Measurements from ENCODE around the gene SORCS2. TPM values are rescaled to one million over a fixed set of nuclear protein-coding genes. Genes with fewer than 3 reads are reported as not detected.

Gene SORCS2
- polyA plus RNA-seq, 1 of the 3 experiments (the other 2 are of a cell fraction): 1.6 TPM

DNA sequence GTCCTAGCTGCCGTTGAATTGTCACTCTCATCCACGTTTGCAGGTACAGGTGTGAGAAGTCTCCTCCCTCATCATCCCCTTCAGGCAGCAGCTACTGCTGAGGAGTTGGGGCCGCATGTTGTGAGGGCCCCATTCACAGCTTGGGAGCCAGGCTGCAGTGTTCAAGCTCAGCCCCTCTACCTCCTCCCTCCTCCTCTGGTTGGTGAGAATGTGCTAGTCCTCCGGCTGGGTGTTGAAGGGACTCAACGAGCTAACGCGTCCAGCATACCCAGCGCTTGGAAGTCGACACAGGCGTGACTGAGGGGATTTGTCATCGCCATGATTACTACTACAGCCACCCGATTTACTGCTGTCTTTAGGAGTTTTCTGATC, 324.4 kb downstream of the SORCS2 start:
- no peak for DNase-seq
- H3K4me2 ChIP-seq: no peak overlapping the region
- H3K9me3 ChIP-seq: no peaks in the 10 kb centered on the region
- WGBS (ENCODE audit: low lambda C conversion rate): 86% methylated on average over 12 of the region's 12 CpGs
- H3K27ac ChIP-seq (ENCODE audit: low read depth in 2 of 2, low read length in 1 of 2): no peak overlapping the region
- ChIA-PET CTCF (interaction anchor here (1.1 to 1.2 kb wide), 2 partner anchors 105 to 325 kb away, joined by 3 read pairs; partner anchors contain the start of gene SORCS2), POLR2A (no interaction called here)
- H3K79me2 ChIP-seq (ENCODE audit: insufficient read depth): no peaks in the 10 kb centered on the region
- no peaks in the 10 kb centered on the region for H4K20me1 ChIP-seq (ENCODE audit: insufficient read depth)
- H3K4me3 ChIP-seq (ENCODE audit: low read depth in 2 of 2, low read length in 1 of 2): no peak overlapping the region
- H3K4me1 ChIP-seq (ENCODE audit: control insufficient read depth in 1 of 2, insufficient read depth in 2 of 2, low read depth in 1 of 2, low read length in 1 of 2): peaks cover 0 to 59% of the 10 kb centered on the region in 2 experiments; a peak in 1 of 4 replicates
- no peak overlapping the region for H3K9ac ChIP-seq
- TF ChIP-seq EZH2phosphoT487 (IDR thresholded peaks at IDR 0.05; ENCODE audit: borderline replicate concordance, low read depth) (no peak), RFX5 (IDR thresholded peaks at IDR 0.05; ENCODE audit: low read length) (no peak)
- H3K27me3 ChIP-seq (ENCODE audit: insufficient read depth): peaks cover 29% of the 10 kb centered on the region; the same call in 1 of the 2 replicates
- no peaks in the 10 kb centered on the region for H3F3A ChIP-seq (replicated peaks; ENCODE audit: insufficient read depth)
- H3K36me3 ChIP-seq (replicated peaks in 1 of 2; ENCODE audit: control insufficient read depth in 1 of 2, insufficient read depth in 2 of 2, low read length in 1 of 2): no peaks in the 10 kb centered on the region
- no peak overlapping the region for H2AFZ ChIP-seq (ENCODE audit: low read depth)
- no peaks in the 10 kb centered on the region for H3K9me2 ChIP-seq

DNA sequence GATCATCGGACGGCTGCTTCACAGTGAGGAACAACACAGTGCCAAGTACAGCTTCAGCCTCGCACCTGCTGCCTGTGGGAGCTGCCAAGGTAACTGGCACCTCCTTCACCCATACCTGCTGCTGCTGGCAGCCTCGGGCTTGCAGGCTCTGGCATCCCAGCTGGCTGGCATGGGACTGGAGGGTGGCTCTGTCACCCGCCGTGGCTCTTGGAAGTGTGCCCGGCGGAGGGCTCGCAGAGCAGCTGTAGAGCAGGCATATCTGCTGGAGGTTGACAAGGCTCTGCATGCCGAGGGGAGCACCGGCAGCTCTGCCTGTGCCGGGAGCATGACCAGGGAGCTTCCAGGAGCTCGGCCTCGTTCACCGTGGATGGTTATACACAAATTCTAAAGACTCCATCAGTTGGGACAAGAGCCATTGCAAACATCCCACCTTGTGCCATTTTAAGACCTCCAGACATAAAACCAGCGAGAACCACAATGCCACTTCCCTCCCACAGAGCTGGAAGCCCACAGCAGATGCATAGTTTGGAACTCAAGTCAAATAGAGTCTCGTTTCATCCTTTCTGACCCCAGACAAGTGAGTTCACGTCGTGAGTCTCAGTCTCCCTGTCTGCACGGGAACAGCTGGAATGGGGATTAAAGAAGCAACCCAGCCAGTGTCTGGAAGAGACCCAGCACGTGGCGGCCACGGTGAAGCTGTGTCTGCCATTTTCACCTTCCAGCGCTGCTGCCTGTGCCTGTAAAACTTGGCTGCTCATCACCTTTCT, 326.7 kb downstream of the SORCS2 start:
- no peaks in the 10 kb centered on the region for H3K9me2 ChIP-seq
- H3K4me2 ChIP-seq: no peak overlapping the region
- DNase-seq: peak; percentile 84
- H3K27me3 ChIP-seq (ENCODE audit: insufficient read depth): peaks cover 34% of the 10 kb centered on the region; the same call in 1 of the 2 replicates
- H3K36me3 ChIP-seq (replicated peaks in 1 of 2; ENCODE audit: control insufficient read depth in 1 of 2, insufficient read depth in 2 of 2, low read length in 1 of 2): no peaks in the 10 kb centered on the region
- H3K4me1 ChIP-seq (ENCODE audit: control insufficient read depth in 1 of 2, insufficient read depth in 2 of 2, low read depth in 1 of 2, low read length in 1 of 2): peaks cover 0 to 52% of the 10 kb centered on the region in 2 experiments; a peak in 1 of 4 replicates
- no peak overlapping the region for H3K27ac ChIP-seq (ENCODE audit: low read depth in 2 of 2, low read length in 1 of 2)
- no peak overlapping the region for H3K4me3 ChIP-seq (ENCODE audit: low read depth in 2 of 2, low read length in 1 of 2)
- 70% methylated on average over 10 of the region's 24 CpGs for WGBS (ENCODE audit: low lambda C conversion rate)
- no peak overlapping the region for H3K9ac ChIP-seq
- no peaks in the 10 kb centered on the region for H3F3A ChIP-seq (replicated peaks; ENCODE audit: insufficient read depth)
- no peaks in the 10 kb centered on the region for H3K9me3 ChIP-seq
- POLR2A ChIA-PET: no interaction called here
- no peak overlapping the region for H2AFZ ChIP-seq (ENCODE audit: low read depth)
- H4K20me1 ChIP-seq (ENCODE audit: insufficient read depth): no peaks in the 10 kb centered on the region
- H3K79me2 ChIP-seq (ENCODE audit: insufficient read depth): no peaks in the 10 kb centered on the region
- CTCF ChIA-PET: interaction anchor here (1.3 kb wide), 2 partner anchors 200 to 327 kb away, joined by 3 to 5 read pairs; no protein-coding TSS in a partner anchor
- TF ChIP-seq GATA2 (CRISPR knock-in tag; IDR thresholded peaks at IDR 0.05) (no peak), CHD2 (IDR thresholded peaks at IDR 0.05; ENCODE audit: low read length, partially characterized antibody) (peak; percentile 44), ELF1 (IDR thresholded peaks at IDR 0.05) (no peak), TEAD4 (IDR thresholded peaks at IDR 0.05; ENCODE audit: borderline replicate concordance, insufficient read depth) (no peak), RXRA (IDR thresholded peaks at IDR 0.05; ENCODE audit: borderline replicate concordance, low read depth) (no peak), RFX5 (IDR thresholded peaks at IDR 0.05; ENCODE audit: low read length) (no peak), RAD21 (IDR thresholded peaks at IDR 0.05; ENCODE audit: low read length) (no peak; the same call in 1 of the 2 replicates), FOSL2 (IDR thresholded peaks at IDR 0.05; ENCODE audit: borderline replicate concordance, low read depth) (no peak), GABPA (IDR thresholded peaks at IDR 0.05; ENCODE audit: low read depth) (no peak), POLR2AphosphoS5 (IDR thresholded peaks at IDR 0.05; ENCODE audit: low read depth, low read length) (no peak), MXI1 (IDR thresholded peaks at IDR 0.05; ENCODE audit: low read depth, low read length) (peak; percentile 64), EP300 (IDR thresholded peaks at IDR 0.05; ENCODE audit: borderline replicate concordance in 1 of 2, low read depth in 1 of 2, low read length in 1 of 2) (no peak; a peak in 1 of 4 replicates), SMC3 (IDR thresholded peaks at IDR 0.05; ENCODE audit: low read depth, low read length) (no peak), TAF1 (IDR thresholded peaks at IDR 0.05; ENCODE audit: borderline replicate concordance, low read depth, low read length) (no peak), RCOR1 (IDR thresholded peaks at IDR 0.05; ENCODE audit: low read length) (peak; percentile 68)
- TF ChIP-seq, protein P1, sequence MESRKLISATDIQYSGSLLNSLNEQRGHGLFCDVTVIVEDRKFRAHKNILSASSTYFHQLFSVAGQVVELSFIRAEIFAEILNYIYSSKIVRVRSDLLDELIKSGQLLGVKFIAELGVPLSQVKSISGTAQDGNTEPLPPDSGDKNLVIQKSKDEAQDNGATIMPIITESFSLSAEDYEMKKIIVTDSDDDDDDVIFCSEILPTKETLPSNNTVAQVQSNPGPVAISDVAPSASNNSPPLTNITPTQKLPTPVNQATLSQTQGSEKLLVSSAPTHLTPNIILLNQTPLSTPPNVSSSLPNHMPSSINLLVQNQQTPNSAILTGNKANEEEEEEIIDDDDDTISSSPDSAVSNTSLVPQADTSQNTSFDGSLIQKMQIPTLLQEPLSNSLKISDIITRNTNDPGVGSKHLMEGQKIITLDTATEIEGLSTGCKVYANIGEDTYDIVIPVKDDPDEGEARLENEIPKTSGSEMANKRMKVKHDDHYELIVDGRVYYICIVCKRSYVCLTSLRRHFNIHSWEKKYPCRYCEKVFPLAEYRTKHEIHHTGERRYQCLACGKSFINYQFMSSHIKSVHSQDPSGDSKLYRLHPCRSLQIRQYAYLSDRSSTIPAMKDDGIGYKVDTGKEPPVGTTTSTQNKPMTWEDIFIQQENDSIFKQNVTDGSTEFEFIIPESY (IDR thresholded peaks at IDR 0.05; ENCODE audit: borderline replicate concordance, low read depth): no peak
- TF ChIP-seq, protein P2, sequence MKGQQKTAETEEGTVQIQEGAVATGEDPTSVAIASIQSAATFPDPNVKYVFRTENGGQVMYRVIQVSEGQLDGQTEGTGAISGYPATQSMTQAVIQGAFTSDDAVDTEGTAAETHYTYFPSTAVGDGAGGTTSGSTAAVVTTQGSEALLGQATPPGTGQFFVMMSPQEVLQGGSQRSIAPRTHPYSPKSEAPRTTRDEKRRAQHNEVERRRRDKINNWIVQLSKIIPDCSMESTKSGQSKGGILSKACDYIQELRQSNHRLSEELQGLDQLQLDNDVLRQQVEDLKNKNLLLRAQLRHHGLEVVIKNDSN (IDR thresholded peaks at IDR 0.05; ENCODE audit: borderline replicate concordance, low read depth): no peak
- TF ChIP-seq, protein P3, sequence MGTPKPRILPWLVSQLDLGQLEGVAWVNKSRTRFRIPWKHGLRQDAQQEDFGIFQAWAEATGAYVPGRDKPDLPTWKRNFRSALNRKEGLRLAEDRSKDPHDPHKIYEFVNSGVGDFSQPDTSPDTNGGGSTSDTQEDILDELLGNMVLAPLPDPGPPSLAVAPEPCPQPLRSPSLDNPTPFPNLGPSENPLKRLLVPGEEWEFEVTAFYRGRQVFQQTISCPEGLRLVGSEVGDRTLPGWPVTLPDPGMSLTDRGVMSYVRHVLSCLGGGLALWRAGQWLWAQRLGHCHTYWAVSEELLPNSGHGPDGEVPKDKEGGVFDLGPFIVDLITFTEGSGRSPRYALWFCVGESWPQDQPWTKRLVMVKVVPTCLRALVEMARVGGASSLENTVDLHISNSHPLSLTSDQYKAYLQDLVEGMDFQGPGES (IDR thresholded peaks at IDR 0.05; ENCODE audit: low read depth, low read length): no peak

Measured in SK-N-SH (cell line).